Activated T-helper 2 cell treated with anti-CD3 and anti-CD28 coated beads, Interferon-gamma antibody, Interleukin-2, Interleukin-4, amounts not matched to agents 10 μg/mL and 5 μg/mL and 100 μg/mL, durations not matched to agents 14 hours and 24 hours and 36 hours (primary cell): ENCODE data around the gene UBL4A. TPM values are rescaled to one million over a fixed set of nuclear protein-coding genes. Genes with fewer than 3 reads are reported as not detected.

ENCODE experiments used
- DNase-seq: peaks from one replicate; pipeline ENCODE4 v3.0.0; 2021; ENCODE audit warnings: low spot score
- H3K27ac Mint-ChIP-seq: one replicate; pipeline ENCODE4 v1.8.0; 2021; ENCODE audit warnings: mixed read lengths
- H3K27me3 Mint-ChIP-seq: one replicate; pipeline ENCODE4 v1.8.0; 2021; ENCODE audit warnings: low read depth, mixed read lengths
- H3K36me3 Mint-ChIP-seq: one replicate; pipeline ENCODE4 v1.8.0; 2021; ENCODE audit warnings: low read depth, mixed read lengths
- H3K4me1 Mint-ChIP-seq: one replicate; pipeline ENCODE4 v1.8.0; 2021; ENCODE audit warnings: low read depth, mixed read lengths
- H3K4me3 Mint-ChIP-seq: one replicate; pipeline ENCODE4 v1.8.0; 2021; ENCODE audit warnings: low read depth, mild to moderate bottlenecking, moderate library complexity, mixed read lengths
- H3K9me3 Mint-ChIP-seq: one replicate; pipeline ENCODE4 v1.8.0; 2021; ENCODE audit warnings: mixed read lengths
- intact Hi-C: fragments of 100-400 bp; cut with micrococcal nuclease; formaldehyde crosslinking; loops from one replicate; pipeline ENCODE4 v1.15.1; 2023
- total RNA-seq: library from RNA; stranded (reverse); gene quantifications from 2 replicates; pipeline ENCODE4 v1.2.3, GENCODE V29; 2022

The UBL4A gene
- total RNA-seq: 55.5 and 56.1 TPM in 2 replicates

- peaks cover 31% of the 10 kb centered on the region for H3K36me3 Mint-ChIP-seq
- peak within 1 kb of the TSS; percentile 60 for H3K27ac Mint-ChIP-seq
- intact Hi-C loops: loop anchor here (5.0 kb wide), 1 partner anchor 46 kb away; no protein-coding TSS in a partner anchor
- peaks cover 16% of the 10 kb centered on the region for H3K4me1 Mint-ChIP-seq
- peak; percentile 41 for DNase-seq
- peak within 1 kb of the TSS; percentile 77 for H3K4me3 Mint-ChIP-seq
- H3K27me3 Mint-ChIP-seq: no peaks in the 10 kb centered on the region
- H3K9me3 Mint-ChIP-seq: no peaks in the 10 kb centered on the region
Measured at GRCh38 chrX:154486396-154487207, at the start of gene UBL4A. UBL4A (minus strand) TSS chrX:154486615; CDS start chrX:154486584, 31 bp downstream.

- Mint-ChIP-seq H3K9me3 (no peaks in the 10 kb centered on the region), H3K4me1 (peaks cover 6% of the 10 kb centered on the region)
- no peak for DNase-seq
Measured at GRCh38 chrX:154535892-154536291, 49.5 kb upstream of the UBL4A start.

DNA sequence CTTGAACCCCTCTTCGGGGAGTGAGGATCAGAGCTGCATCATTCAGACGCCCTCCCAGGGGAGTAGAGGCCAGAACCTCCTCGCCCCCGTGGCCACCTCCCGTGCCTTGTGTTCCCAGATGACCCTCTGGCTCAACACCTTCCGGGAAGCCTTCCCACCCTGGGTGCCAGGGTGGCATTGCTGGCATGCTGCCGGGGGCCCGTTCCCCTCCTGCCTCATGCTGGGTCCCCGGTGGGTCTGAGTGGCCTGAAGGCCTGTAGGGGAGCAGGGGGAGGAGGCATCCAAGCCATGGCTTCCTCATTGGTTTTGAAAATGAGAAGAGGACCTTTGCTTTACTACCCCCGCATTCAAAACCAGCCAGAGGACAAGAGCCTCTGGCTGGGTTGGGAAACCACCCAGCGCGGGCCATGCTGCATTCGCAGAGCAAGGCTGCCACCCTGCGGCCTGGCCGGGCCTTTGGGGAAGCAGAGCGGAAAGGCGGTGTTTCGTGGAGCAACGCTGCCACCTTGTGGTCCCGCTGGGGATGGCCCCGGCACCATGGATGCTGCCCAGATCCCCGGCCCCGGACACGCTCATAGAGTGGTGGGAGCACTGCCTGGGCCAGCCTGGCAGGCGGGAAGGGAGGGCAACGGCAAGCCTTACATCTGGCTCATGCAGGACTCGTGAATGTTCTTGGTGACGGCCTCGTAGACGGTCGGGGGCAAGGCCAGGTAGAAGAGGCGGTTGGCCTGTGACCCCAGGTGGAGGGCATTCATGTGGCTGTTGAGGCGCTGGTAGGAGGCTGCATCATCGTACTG, 48.3 kb upstream of the UBL4A start:
- Mint-ChIP-seq H3K9me3 (no peaks in the 10 kb centered on the region), H3K27ac (peak overlapping the region; percentile 67), H3K4me3 (no peak overlapping the region), H3K36me3 (peaks cover 20% of the 10 kb centered on the region), H3K27me3 (no peaks in the 10 kb centered on the region), H3K4me1 (peaks cover 6% of the 10 kb centered on the region)
- peak; percentile 76 for DNase-seq
- intact Hi-C loops: loop anchor here (5.0 kb wide), 1 partner anchor 47 kb away; the partner anchor contains the start of gene UBL4A

More at GRCh38 chrX:154535892-154536291, 49.5 kb upstream of the UBL4A start:
- Mint-ChIP-seq H3K27ac (no peak overlapping the region), H3K36me3 (peaks cover 18% of the 10 kb centered on the region), H3K27me3 (no peaks in the 10 kb centered on the region), H3K4me3 (no peak overlapping the region)
- intact Hi-C loops: no loop called here

GRCh38 chrX:154532690-154533089, 46.3 kb upstream of the UBL4A start:
- Mint-ChIP-seq H3K9me3 (no peaks in the 10 kb centered on the region), H3K27me3 (no peaks in the 10 kb centered on the region), H3K4me1 (peaks cover 2% of the 10 kb centered on the region), H3K4me3 (no peak overlapping the region), H3K36me3 (peaks cover 16% of the 10 kb centered on the region), H3K27ac (no peak overlapping the region)
- no peak for DNase-seq
- intact Hi-C loops: loop anchor here (5.0 kb wide), 1 partner anchor 45 kb away; the partner anchor contains the start of gene UBL4A

DNA sequence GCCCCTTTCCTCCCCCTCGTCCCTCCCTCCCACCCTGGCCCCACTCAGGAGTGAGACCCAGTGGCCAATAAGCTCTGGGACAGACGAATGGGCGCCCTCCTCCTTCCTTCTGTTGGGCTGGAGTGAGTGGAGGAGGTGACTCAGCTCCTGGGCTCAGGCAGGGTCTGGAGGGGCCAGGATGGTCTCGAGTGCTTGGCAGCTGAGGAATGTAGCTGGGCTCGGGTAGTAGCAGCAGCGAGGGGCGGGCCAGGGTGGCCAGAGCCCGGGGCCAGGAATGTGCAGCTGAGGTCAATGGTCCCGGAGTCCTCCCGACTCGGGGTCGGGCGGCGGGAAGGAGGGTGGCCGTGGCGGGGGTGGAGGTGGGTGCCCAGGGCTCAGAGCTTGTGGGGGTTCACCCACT, 45.2 kb upstream of the UBL4A start:
- intact Hi-C loops: loop anchor here (5.0 kb wide), 1 partner anchor 44 kb away; the partner anchor contains the start of gene UBL4A
- H3K27me3 Mint-ChIP-seq: no peaks in the 10 kb centered on the region
- DNase-seq: no peak
- peaks cover 16% of the 10 kb centered on the region for H3K36me3 Mint-ChIP-seq
- H3K27ac Mint-ChIP-seq: no peak overlapping the region
- H3K9me3 Mint-ChIP-seq: no peaks in the 10 kb centered on the region
- H3K4me3 Mint-ChIP-seq: no peak overlapping the region
- peaks cover 6% of the 10 kb centered on the region for H3K4me1 Mint-ChIP-seq

- Mint-ChIP-seq H3K27ac (no peak overlapping the region), H3K27me3 (no peaks in the 10 kb centered on the region), H3K4me1 (peaks cover 16% of the 10 kb centered on the region), H3K4me3 (no peak overlapping the region), H3K9me3 (no peaks in the 10 kb centered on the region), H3K36me3 (peaks cover 16% of the 10 kb centered on the region)
- intact Hi-C loops: loop anchor here (5.0 kb wide), 1 partner anchor 43 kb away; the partner anchor contains the start of gene UBL4A
- no peak for DNase-seq
Measured at GRCh38 chrX:154530286-154530685, 43.9 kb upstream of the UBL4A start.

DNA sequence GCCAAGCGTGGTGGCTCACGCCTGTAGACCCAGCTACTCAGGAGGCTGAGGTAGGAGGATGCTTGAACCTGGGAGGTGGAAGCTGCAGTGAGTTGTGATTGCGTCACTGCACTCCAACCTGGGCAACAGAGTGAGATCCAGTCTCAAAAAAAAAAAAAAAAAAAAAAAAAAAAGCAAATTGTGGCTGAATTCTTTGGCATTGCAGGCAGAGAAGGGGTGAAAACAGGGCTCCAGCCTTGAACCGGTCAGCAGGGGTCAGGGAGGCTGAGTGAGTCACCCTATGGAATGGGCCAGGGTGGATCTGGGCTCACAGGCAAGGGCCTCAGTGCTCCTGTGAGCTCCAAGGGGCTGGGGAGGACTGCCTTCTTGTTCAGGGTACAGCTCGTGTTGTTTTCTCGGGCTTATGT, 42.8 kb upstream of the UBL4A start:
- intact Hi-C loops: no loop called here
- Mint-ChIP-seq H3K27me3 (no peaks in the 10 kb centered on the region), H3K4me3 (no peak overlapping the region), H3K4me1 (peaks cover 16% of the 10 kb centered on the region), H3K36me3 (peaks cover 10% of the 10 kb centered on the region), H3K9me3 (no peaks in the 10 kb centered on the region), H3K27ac (no peak overlapping the region)
- DNase-seq: no peak

GRCh38 chrX:154526901-154527675, 40.7 kb upstream of the UBL4A start:
- DNase-seq: peak; percentile 50
- intact Hi-C loops: no loop called here
- H3K27ac Mint-ChIP-seq: peak overlapping the region; percentile 22
- H3K4me1 Mint-ChIP-seq: peaks cover 16% of the 10 kb centered on the region
- H3K9me3 Mint-ChIP-seq: no peaks in the 10 kb centered on the region
- peaks cover 5% of the 10 kb centered on the region for H3K36me3 Mint-ChIP-seq
- no peak overlapping the region for H3K4me3 Mint-ChIP-seq
- H3K27me3 Mint-ChIP-seq: no peaks in the 10 kb centered on the region

GRCh38 chrX:154525606-154526490, 39.4 kb upstream of the UBL4A start:
- no peak for DNase-seq
- no peaks in the 10 kb centered on the region for H3K27me3 Mint-ChIP-seq
- no peaks in the 10 kb centered on the region for H3K9me3 Mint-ChIP-seq
- no peak overlapping the region for H3K4me3 Mint-ChIP-seq
- peaks cover 1% of the 10 kb centered on the region for H3K36me3 Mint-ChIP-seq
- intact Hi-C loops: no loop called here
- no peak overlapping the region for H3K27ac Mint-ChIP-seq
- H3K4me1 Mint-ChIP-seq: peaks cover 16% of the 10 kb centered on the region

GRCh38 chrX:154519389-154519788, 33.0 kb upstream of the UBL4A start:
- DNase-seq: no peak
- H3K27ac Mint-ChIP-seq: no peak overlapping the region
- H3K36me3 Mint-ChIP-seq: no peaks in the 10 kb centered on the region
- no peak overlapping the region for H3K4me3 Mint-ChIP-seq
- no peaks in the 10 kb centered on the region for H3K9me3 Mint-ChIP-seq
- H3K4me1 Mint-ChIP-seq: peaks cover 6% of the 10 kb centered on the region
- H3K27me3 Mint-ChIP-seq: no peaks in the 10 kb centered on the region
- intact Hi-C loops: loop anchor here (5.0 kb wide), 1 partner anchor 42 kb away; the partner anchor contains the start of gene LAGE3

GRCh38 chrX:154517101-154517781, 30.8 kb upstream of the UBL4A start:
- H3K9me3 Mint-ChIP-seq: no peaks in the 10 kb centered on the region
- DNase-seq: no peak
- H3K4me1 Mint-ChIP-seq: peaks cover 13% of the 10 kb centered on the region
- no peaks in the 10 kb centered on the region for H3K27me3 Mint-ChIP-seq
- peaks cover 6% of the 10 kb centered on the region for H3K36me3 Mint-ChIP-seq
- H3K4me3 Mint-ChIP-seq: peak overlapping the region; percentile 17
- no peak overlapping the region for H3K27ac Mint-ChIP-seq
- intact Hi-C loops: loop anchor here (5.0 kb wide), 1 partner anchor 40 kb away; the partner anchor contains the start of gene LAGE3
